ENCODE data around the gene SATB1. TPM values are rescaled to one million over a fixed set of nuclear protein-coding genes. Genes with fewer than 3 reads are reported as not detected.

The SATB1 gene
- total and polyA plus RNA-seq, 2 of the 4 experiments (the other 2 are of a cell fraction) = 7.5 to 10.7 TPM

DNA sequence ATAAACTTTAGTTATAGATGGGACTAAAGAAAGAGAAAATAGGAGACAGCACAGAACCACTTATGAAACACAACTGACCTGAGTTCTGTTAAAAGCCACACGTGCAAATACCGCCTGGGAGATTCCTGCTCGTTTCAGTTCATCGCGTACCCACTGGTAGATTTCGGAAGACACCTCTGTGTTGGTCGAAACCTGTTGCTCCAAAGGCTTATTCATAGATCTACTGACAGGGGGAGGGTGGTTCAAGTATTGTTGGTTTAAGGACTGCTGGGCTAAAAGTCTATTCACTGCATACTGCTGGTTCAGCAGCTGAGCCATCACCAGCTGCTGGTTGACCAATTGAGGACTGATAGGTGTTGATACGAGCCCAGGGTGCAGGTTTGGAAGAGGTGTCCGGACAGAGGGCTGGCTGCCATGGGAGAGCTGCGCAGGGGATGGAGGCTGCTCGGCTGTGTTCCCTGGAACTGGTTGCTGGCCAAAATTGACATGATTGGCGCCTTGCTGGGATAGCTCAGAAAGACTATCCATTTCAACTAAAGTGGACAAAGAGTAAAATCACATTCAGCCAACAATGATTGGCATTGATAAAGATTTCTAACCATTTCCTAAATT is 30.6 kb downstream of the SATB1 start:
- no peaks in the 10 kb centered on the region for H3K27me3 ChIP-seq (ENCODE audit: control insufficient read depth, insufficient read depth, low read length)
- H3K9me1 ChIP-seq (ENCODE audit: insufficient read depth, low read length) = no peaks in the 10 kb centered on the region
- no peak overlapping the region for H2BK5ac ChIP-seq (ENCODE audit: low read depth, low read length, poor library complexity, severe bottlenecking)
- ATAC-seq (ENCODE audit: low read depth) (no peak), DNase-seq (no peak)
- H3K79me1 ChIP-seq (ENCODE audit: low read depth in 1 of 2, low read length in 2 of 2) = no peaks in the 10 kb centered on the region
- no peak overlapping the region for H3K9ac ChIP-seq (ENCODE audit: low read depth, low read length)
- H2AFZ ChIP-seq (replicated peaks; ENCODE audit: low read length, poor library complexity) = no peak overlapping the region
- H3K4me1 ChIP-seq (ENCODE audit: control insufficient read depth, insufficient read depth, low read length) = no peaks in the 10 kb centered on the region
- no peak overlapping the region for H2BK120ac ChIP-seq (ENCODE audit: low read depth, low read length)
- H3K9me3 ChIP-seq (ENCODE audit: control insufficient read depth, insufficient read depth, low read length) = no peaks in the 10 kb centered on the region
- no peak overlapping the region for H3K23ac ChIP-seq (ENCODE audit: low read depth, low read length)
- H4K8ac ChIP-seq (ENCODE audit: low read depth in 2 of 2, low read length in 2 of 2) = no peak overlapping the region
- in situ Hi-C loops (cut with MboI; ENCODE audit: low sequenced_read_pairs) = no loop called here
- ChIA-PET POLR2A (ENCODE audit: unreplicated experiment) (no interaction called here), CTCF (no interaction called here)
- H4K91ac ChIP-seq (ENCODE audit: insufficient read depth, low read depth, low read length) = no peak overlapping the region
- no peaks in the 10 kb centered on the region for H4K20me1 ChIP-seq (ENCODE audit: insufficient read depth, low read length)
- TF ChIP-seq POLR2A (IDR thresholded peaks at IDR 0.05; ENCODE audit: low read depth, low read length) = no peak
- TF ChIP-seq SMC3 (IDR thresholded peaks at IDR 0.05; ENCODE audit: low read depth, low read length) = no peak
- no peak for TF ChIP-seq MXI1 (IDR thresholded peaks at IDR 0.05; ENCODE audit: borderline replicate concordance, low read depth, low read length)
- H2AK9ac ChIP-seq (replicated peaks; ENCODE audit: low read depth, low read length, poor library complexity) = no peak overlapping the region
- BruUV-seq (replicated peaks) = no TSS peak
- WGBS, 2 experiments (ENCODE audit: extremely low coverage in 2 of 2, insufficient read length in 1 of 2) = 96% methylated on average over 8 of the region's 12 CpGs; no CpG with 5 or more reads in 1 of the 2 experiments
- no peak overlapping the region for H3K27ac ChIP-seq (ENCODE audit: insufficient read depth, low read length)
- no peak overlapping the region for H3K14ac ChIP-seq (replicated peaks; ENCODE audit: low read depth, low read length)
- no peak overlapping the region for H3K56ac ChIP-seq (ENCODE audit: extremely low read depth, insufficient read depth, low read length)
- H2BK20ac ChIP-seq (ENCODE audit: low read depth, low read length) = no peak overlapping the region
- H3K4me2 ChIP-seq (ENCODE audit: low read depth, low read length) = no peak overlapping the region
- dilution Hi-C loops (cut with HindIII; ENCODE audit: low sequenced_read_pairs, unreplicated experiment) = no loop called here
- no peak overlapping the region for H3K18ac ChIP-seq (ENCODE audit: low read depth, low read length)
- H2AK5ac ChIP-seq (ENCODE audit: low read depth, low read length) = no peak overlapping the region
- H3K36me3 ChIP-seq (ENCODE audit: control insufficient read depth, insufficient read depth, low read length) = peaks cover 2% of the 10 kb centered on the region
- H3K4ac ChIP-seq (ENCODE audit: low read depth, low read length) = no peak overlapping the region
- no peak overlapping the region for H3K4me3 ChIP-seq (ENCODE audit: insufficient read depth, low read depth, low read length)
- H2BK15ac ChIP-seq (ENCODE audit: low read depth, low read length) = no peak overlapping the region
- intact Hi-C loops (cut with micrococcal nuclease) = no loop called here
- no peak overlapping the region for H4K5ac ChIP-seq (ENCODE audit: low read depth, low read length)

Measured in IMR-90 (cell line).